ENCODE data around the gene PHKA2.

- TF ChIP-seq POLR2A (IDR thresholded peaks at IDR 0.05), result no peak
- TF ChIP-seq CTCF (IDR thresholded peaks at IDR 0.05), result no peak
Measured at GRCh38 chrX:18995221-18995620, 11.3 kb upstream of the PHKA2 start.

All from right lobe of liver (tissue), 4 donors.